Right lobe of liver (tissue), 4 donors: ENCODE measurements around the gene PFKM.

Experiments used
- CTCF ChIP-seq, 4 donors: fragments of 200-600 bp in 3 of 4; fragments of 450-650 bp in 1 of 4; IDR thresholded peaks; one replicate each; pipeline versions ENCODE4 v1.5.1 to v1.8.0; 2016 to 2022; ENCODE audit warnings: antibody characterized with exemption in 4 of 4, mild to moderate bottlenecking in 2 of 4
- POLR2A ChIP-seq: fragments of 450-650 bp; IDR thresholded peaks from one replicate; pipeline ENCODE4 v1.6.1; 2017; ENCODE audit warnings: antibody characterized with exemption, mild to moderate bottlenecking
- donor health status: DM: no; HTN: no; CAD: no.
- donor health status: DM: no; HTN: no; CAD: no.
- donor health status: DM: no; HTN: yes; CAD: no.

GRCh38 chr12:48070731-48071130 lies 48.4 kb upstream of the PFKM start:
- TF ChIP-seq CTCF (IDR thresholded peaks at IDR 0.05): no peak
- TF ChIP-seq POLR2A: no peak
